ENCODE data around the gene ART3.

- TF ChIP-seq CTCF (IDR thresholded peaks at IDR 0.05), result no peak
- TF ChIP-seq POLR2A (IDR thresholded peaks at IDR 0.05), result no peak
Measured at GRCh38 chr4:76155979-76156378, 81.5 kb downstream of the ART3 start.

All from sigmoid colon (tissue), 3 donors.